HG02938 (cell line): ENCODE data around the gene ANAPC2.
A peak's percentile ranks its signal among the peaks of the same experiment; 100 is the strongest.

Source experiments
- ATAC-seq: cut with Tn5 transposase; IDR thresholded peaks from one replicate; pipeline ENCODE4 v1.9.1; 2021; ENCODE audit warnings: mild to moderate bottlenecking, moderate library complexity; ENCODE audit not compliant: unreplicated experiment

ANAPC2 gene

GRCh38 chr9:137194909-137195308 lies 6.5 kb upstream of the ANAPC2 start:
- ATAC-seq, result no peak

- no peak for ATAC-seq
Observed at GRCh38 chr9:137194388-137194787, 6.0 kb upstream of the ANAPC2 start.

- no peak for ATAC-seq
Observed at GRCh38 chr9:137193771-137194170, 5.4 kb upstream of the ANAPC2 start.

- ATAC-seq, result no peak
Observed at GRCh38 chr9:137192859-137193258, 4.5 kb upstream of the ANAPC2 start.

GRCh38 chr9:137192448-137192780 lies 4.1 kb upstream of the ANAPC2 start:
- ATAC-seq, result no peak

- ATAC-seq, result no peak
Observed at GRCh38 chr9:137191691-137192447, 3.5 kb upstream of the ANAPC2 start.

- ATAC-seq, result no peak
Observed at GRCh38 chr9:137191245-137191644, 2.9 kb upstream of the ANAPC2 start.

GRCh38 chr9:137190315-137190856 lies 2.0 kb upstream of the ANAPC2 start:
- no peak for ATAC-seq

GRCh38 chr9:137189297-137190295 lies 1.2 kb upstream of the ANAPC2 start:
- ATAC-seq, result no peak

GRCh38 chr9:137188086-137188489 lies 272 bp downstream of the ANAPC2 start:
- ATAC-seq, result peak; percentile 20

GRCh38 chr9:137187386-137187785 lies 974 bp downstream of the ANAPC2 start:
- ATAC-seq, result no peak

GRCh38 chr9:137186385-137186784 lies 2.0 kb downstream of the ANAPC2 start:
- ATAC-seq, result no peak

- ATAC-seq, result no peak
Observed at GRCh38 chr9:137185921-137186320, 2.4 kb downstream of the ANAPC2 start.

GRCh38 chr9:137184881-137185660 lies 3.3 kb downstream of the ANAPC2 start:
- no peak for ATAC-seq

- no peak for ATAC-seq
Observed at GRCh38 chr9:137183980-137184595, 4.3 kb downstream of the ANAPC2 start.

GRCh38 chr9:137182836-137183235 lies 5.5 kb downstream of the ANAPC2 start:
- no peak for ATAC-seq

GRCh38 chr9:137181680-137182079 lies 6.7 kb downstream of the ANAPC2 start:
- no peak for ATAC-seq

GRCh38 chr9:137180491-137180890 lies 7.9 kb downstream of the ANAPC2 start:
- no peak for ATAC-seq

- no peak for ATAC-seq
Observed at GRCh38 chr9:137179761-137180160, 8.6 kb downstream of the ANAPC2 start.

- ATAC-seq, result no peak
Observed at GRCh38 chr9:137178939-137179630, 9.3 kb downstream of the ANAPC2 start.
